Measurements from ENCODE around the gene MAGEA6.
"Not testable (repeated sequence)": the region's sequence is repeated elsewhere in the genome, so short reads cannot be mapped to it uniquely, and the experiment has no call there.

The MAGEA6 gene

DNA sequence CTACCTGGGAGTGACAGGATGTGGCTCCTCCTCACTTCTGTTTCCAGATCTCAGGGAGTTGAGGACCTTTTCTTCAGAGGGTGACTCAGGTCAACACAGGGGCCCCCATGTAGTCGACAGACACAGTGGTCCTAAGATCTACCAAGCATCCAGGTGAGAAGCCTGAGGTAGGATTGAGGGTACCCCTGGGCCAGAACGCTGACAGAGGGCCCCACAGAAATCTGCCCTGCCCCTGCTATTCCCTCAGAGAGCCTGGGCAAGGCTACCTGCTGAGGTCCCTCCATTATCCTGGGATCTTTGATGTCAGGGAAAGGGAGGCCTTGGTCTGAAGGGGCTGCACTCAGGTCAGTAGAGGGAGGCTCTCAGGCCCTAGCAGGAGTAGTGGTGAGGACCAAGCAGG lies 34.4 kb downstream of the MAGEA6 start:
- no peak overlapping the region for H3K27ac ChIP-seq
- TF ChIP-seq ZFX (IDR thresholded peaks at IDR 0.05; ENCODE audit: borderline replicate concordance) (no peak), CTCF (IDR thresholded peaks at IDR 0.05) (no peak)

DNA sequence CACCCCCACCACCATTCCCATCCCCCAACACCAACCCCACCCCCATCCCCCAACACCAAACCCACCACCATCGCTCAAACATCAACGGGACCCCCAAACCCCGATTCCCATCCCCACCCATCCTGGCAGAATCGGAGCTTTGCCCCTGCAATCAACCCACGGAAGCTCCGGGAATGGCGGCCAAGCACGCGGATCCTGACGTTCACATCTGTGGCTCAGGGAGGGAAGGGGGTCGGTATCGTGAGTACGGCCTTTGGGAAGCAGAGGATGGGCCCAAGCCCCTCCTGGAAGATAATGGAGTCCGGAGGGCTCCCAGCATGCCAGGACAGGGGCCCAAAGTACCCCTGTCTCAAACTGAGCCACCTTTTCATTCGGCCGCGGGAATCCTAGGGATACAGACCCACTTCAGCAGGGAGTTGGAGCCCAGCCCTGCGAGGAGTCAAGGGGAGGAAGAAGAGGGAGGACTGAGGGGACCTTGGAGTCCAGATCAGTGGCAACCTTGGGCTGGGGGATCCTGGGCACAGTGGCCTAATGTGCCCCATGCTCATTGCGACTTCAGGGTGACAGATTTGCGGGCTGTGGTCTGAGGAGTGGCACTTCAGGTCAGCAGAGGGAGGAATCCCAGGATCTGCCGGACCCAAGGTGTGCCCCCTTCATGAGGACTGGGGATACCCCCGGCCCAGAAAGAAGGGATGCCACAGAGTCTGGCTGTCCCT lies 35.2 kb downstream of the MAGEA6 start:
- not testable (repeated sequence) for H3K27ac ChIP-seq

DNA sequence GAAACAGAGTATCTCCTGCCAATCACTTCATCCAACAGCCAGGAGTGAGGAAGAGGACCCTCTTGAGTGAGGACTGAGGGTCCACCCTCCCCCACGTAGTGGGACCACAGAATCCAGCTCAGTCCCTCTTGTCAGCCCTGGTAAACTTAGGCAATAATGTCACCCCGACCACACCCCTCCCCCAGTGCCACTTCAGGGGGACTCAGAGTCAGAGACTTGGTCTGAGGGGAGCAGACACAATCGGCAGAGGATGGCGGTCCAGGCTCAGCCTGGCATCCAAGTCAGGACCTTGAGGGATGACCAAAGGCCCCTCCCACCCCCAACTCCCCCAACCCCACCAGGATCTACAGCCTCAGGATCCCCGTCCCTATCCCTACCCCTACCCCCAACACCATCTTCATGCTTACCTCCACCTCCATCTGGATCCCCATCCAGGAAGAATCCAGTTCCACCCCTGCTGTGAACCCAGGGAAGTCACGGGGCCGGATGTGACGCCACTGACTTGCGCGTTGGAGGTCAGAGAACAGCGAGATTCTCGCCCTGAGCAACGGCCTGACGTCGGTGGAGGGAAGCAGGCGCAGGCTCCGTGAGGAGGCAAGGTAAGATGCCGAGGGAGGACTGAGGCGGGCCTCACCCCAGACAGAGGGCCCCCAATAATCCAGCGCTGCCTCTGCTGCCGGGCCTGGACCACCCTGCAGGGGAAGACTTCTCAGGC lies 36.1 kb downstream of the MAGEA6 start, which contains the start of the genes CSAG1 and MAGEA12:
TSS of gene CSAG1 (minus strand) at position 461 of the 715 bp plus-strand sequence. CDS start 1,261 bp downstream, outside the sequence.
TSS of gene MAGEA12 (plus strand) at position 497 of the 715 bp plus-strand sequence. CDS start 2,405 bp downstream, outside the sequence.
- no peak within 1 kb of the TSS for H3K27ac ChIP-seq
- TF ChIP-seq CTCF (IDR thresholded peaks at IDR 0.05) = no peak

DNA sequence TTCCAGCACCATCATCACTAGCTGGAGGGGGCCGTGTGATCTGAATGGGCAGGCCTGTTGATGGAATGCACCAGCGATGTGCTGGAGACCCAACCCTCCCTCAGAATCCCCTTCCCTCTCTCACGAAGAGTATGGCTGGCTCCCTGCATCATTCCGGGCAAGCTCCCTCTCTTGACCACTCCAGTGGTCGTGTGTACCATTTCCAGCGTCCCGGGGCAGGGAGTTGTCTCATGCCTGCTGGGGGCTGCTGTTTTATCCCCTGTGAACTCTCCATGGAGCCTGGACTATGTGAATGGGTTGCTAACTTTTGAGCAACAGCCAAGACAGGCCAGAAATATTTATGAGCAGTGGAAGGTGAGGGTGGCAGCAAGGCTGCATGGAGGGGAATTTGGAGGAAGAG lies 44.1 kb downstream of the MAGEA6 start:
- no peak for TF ChIP-seq ZFX (IDR thresholded peaks at IDR 0.05; ENCODE audit: borderline replicate concordance)
- no peak for TF ChIP-seq CTCF (IDR thresholded peaks at IDR 0.05)
- no peak overlapping the region for H3K27ac ChIP-seq
